Right lobe of liver (tissue), 6 donors: ENCODE measurements around the gene CAMTA1. TPM values are rescaled to one million over a fixed set of nuclear protein-coding genes. Genes with fewer than 3 reads are reported as not detected.

Experiments
- ATAC-seq, 4 donors: fragments of 200-7000 bp; cut with Tn5 transposase; one replicate each; pipeline ENCODE4 v1.9.1; 2020; ENCODE audit warnings: mild to moderate bottlenecking in 4 of 4, moderate library complexity in 4 of 4
- DNase-seq, 3 donors: peaks; one replicate each; pipeline ENCODE4 v3.0.0-alpha.2; 2020
- H3K27ac ChIP-seq, 3 donors: fragments of 200-600 bp; one replicate each; pipeline ENCODE4 v1.8.0; 2022
- H3K27me3 ChIP-seq, 2 donors: fragments of 200-600 bp; one replicate each; pipeline ENCODE4 v1.8.0; 2022
- H3K36me3 ChIP-seq, 4 donors: fragments of 200-600 bp; sonication (generic) in 1 of 4; one replicate each; pipeline versions ENCODE4 v1.5.1 to v1.8.0; 2017 to 2022; ENCODE audit warnings: control low read depth in 1 of 4
- H3K4me1 ChIP-seq, 4 donors: fragments of 200-600 bp; sonication (generic) in 1 of 4; one replicate each; pipeline versions ENCODE4 v1.5.1 to v1.8.0; 2017 to 2022; ENCODE audit warnings: control low read depth in 1 of 4
- H3K4me3 ChIP-seq, 3 donors: fragments of 200-600 bp; one replicate each; pipeline ENCODE4 v1.8.0; 2022
- H3K9me3 ChIP-seq, 4 donors: fragments of 200-600 bp; sonication (generic) in 1 of 4; one replicate each; pipeline versions ENCODE4 v1.5.1 to v1.8.0; 2017 to 2022; ENCODE audit warnings: control low read depth in 1 of 4
- POLR2A ChIP-seq: fragments of 450-650 bp; IDR thresholded peaks from one replicate; pipeline ENCODE4 v1.6.1; 2017; ENCODE audit warnings: antibody characterized with exemption, mild to moderate bottlenecking
- WGBS: methylation state at CpG from one replicate; pipeline ENCODE4 v1.1.6; 2018; ENCODE audit warnings: low coverage, low lambda C conversion rate; ENCODE audit not compliant: insufficient coverage; ENCODE audit errors: missing lambda C conversion rate; 5-methylcytosine and 5-hydroxymethylcytosine counted together
- intact Hi-C, 2 donors: fragments of 100-400 bp; cut with DNase I; formaldehyde crosslinking; loops; one replicate each; pipeline versions ENCODE4 v1.11.2 to v1.14.1; 2022
- total RNA-seq, 6 experiments: library from RNA; depleted of rRNA in 2 of 6; stranded (reverse); fragments of >200 nt in 2 of 6; fragmentation: NEBNext Ultra II Directional in 3 of 6; extraction: Animal tissue kit (Norgen Biotek cat#: 25700) in 3 of 6; gene quantifications; one replicate each; pipeline versions ENCODE4 v1.1.0 to v1.2.4, GENCODE V29; 2016 to 2023
- TF ChIP-seq, protein P1 (sequence below), 4 donors: fragments of 200-600 bp in 3 of 4; fragments of 450-650 bp in 1 of 4; IDR thresholded peaks; one replicate each; pipeline versions ENCODE4 v1.5.1 to v1.8.0; 2016 to 2022; ENCODE audit warnings: antibody characterized with exemption in 4 of 4, mild to moderate bottlenecking in 2 of 4
- donor health status: DM: no; HTN: yes; CAD: no.
- donor health status: DM: no; HTN: no; CAD: no.
- donor health status: DM: no; HTN: no; CAD: no.
- donor health status: DM: no; HTN: yes; CAD: no.
- donor health status: DM: no; HTN: yes; CAD: no.

Gene CAMTA1
- total RNA-seq, 6 experiments from 2014 or later, result 32.3 to 49.4 (median 37.2) TPM

- no peak overlapping the region for H3K27ac ChIP-seq
- no peaks in the 10 kb centered on the region for H3K4me1 ChIP-seq
- no peaks in the 10 kb centered on the region for H3K27me3 ChIP-seq
- DNase-seq (no peak), ATAC-seq (no peak)
- no peaks in the 10 kb centered on the region for H3K36me3 ChIP-seq
- intact Hi-C loops, result no loop called here
- H3K4me3 ChIP-seq, result no peak overlapping the region
- no peaks in the 10 kb centered on the region for H3K9me3 ChIP-seq
- 29% methylated on average over 3 of the region's 4 CpGs for WGBS
- TF ChIP-seq, protein P1, sequence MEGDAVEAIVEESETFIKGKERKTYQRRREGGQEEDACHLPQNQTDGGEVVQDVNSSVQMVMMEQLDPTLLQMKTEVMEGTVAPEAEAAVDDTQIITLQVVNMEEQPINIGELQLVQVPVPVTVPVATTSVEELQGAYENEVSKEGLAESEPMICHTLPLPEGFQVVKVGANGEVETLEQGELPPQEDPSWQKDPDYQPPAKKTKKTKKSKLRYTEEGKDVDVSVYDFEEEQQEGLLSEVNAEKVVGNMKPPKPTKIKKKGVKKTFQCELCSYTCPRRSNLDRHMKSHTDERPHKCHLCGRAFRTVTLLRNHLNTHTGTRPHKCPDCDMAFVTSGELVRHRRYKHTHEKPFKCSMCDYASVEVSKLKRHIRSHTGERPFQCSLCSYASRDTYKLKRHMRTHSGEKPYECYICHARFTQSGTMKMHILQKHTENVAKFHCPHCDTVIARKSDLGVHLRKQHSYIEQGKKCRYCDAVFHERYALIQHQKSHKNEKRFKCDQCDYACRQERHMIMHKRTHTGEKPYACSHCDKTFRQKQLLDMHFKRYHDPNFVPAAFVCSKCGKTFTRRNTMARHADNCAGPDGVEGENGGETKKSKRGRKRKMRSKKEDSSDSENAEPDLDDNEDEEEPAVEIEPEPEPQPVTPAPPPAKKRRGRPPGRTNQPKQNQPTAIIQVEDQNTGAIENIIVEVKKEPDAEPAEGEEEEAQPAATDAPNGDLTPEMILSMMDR (IDR thresholded peaks at IDR 0.05), result no peak
- TF ChIP-seq POLR2A, result no peak
Observed at GRCh38 chr1:7516341-7516740, 731.1 kb downstream of the CAMTA1 start.

DNA sequence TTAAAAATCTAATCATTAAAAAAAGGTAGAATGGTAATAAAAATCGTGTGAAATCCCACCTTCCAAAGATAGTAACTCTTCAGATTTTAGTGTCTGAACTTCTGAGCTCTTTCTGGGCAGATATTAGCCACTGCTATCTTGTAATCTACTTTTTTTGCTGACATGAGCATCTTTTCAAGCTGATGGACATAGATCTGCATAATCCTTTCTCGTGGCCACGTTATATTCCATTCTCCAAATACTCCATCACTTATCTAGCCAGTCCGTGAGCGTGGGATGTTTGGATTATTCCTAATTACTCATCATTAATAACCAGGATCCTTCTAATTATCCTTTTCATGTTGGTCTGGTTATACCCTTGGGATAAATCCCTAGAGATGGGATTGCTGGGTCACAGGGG, 731.7 kb downstream of the CAMTA1 start:
- Histone ChIP-seq H3K27me3 (no peaks in the 10 kb centered on the region), H3K27ac (no peak overlapping the region), H3K4me1 (no peaks in the 10 kb centered on the region), H3K4me3 (no peak overlapping the region), H3K9me3 (no peaks in the 10 kb centered on the region), H3K36me3 (no peaks in the 10 kb centered on the region)
- no peak for DNase-seq
- TF ChIP-seq, protein P1 (IDR thresholded peaks at IDR 0.05), result no peak
- no peak for TF ChIP-seq POLR2A
- ATAC-seq, result no peak
- intact Hi-C loops, result no loop called here
- WGBS, result 66% methylated on average over 5 of the region's 5 CpGs

- ATAC-seq, result no peak
- TF ChIP-seq, protein P1 (IDR thresholded peaks at IDR 0.05), result no peak
- no peak for TF ChIP-seq POLR2A
- 55% methylated on average over 6 of the region's 10 CpGs for WGBS
- intact Hi-C loops, result no loop called here
- H3K4me3 ChIP-seq, result no peak overlapping the region
- H3K4me1 ChIP-seq, result no peaks in the 10 kb centered on the region
- no peaks in the 10 kb centered on the region for H3K9me3 ChIP-seq
- peak in 1 of 3 donors; percentile 3 for DNase-seq
- H3K27me3 ChIP-seq, result no peaks in the 10 kb centered on the region
- H3K27ac ChIP-seq, result no peak overlapping the region
- H3K36me3 ChIP-seq, result no peaks in the 10 kb centered on the region
Observed at GRCh38 chr1:7517611-7518330, 732.5 kb downstream of the CAMTA1 start.

GRCh38 chr1:7518411-7518810, 733.2 kb downstream of the CAMTA1 start:
- Histone ChIP-seq H3K4me3 (no peak overlapping the region), H3K27me3 (no peaks in the 10 kb centered on the region), H3K36me3 (no peaks in the 10 kb centered on the region), H3K9me3 (no peaks in the 10 kb centered on the region), H3K4me1 (no peaks in the 10 kb centered on the region), H3K27ac (no peak overlapping the region)
- WGBS, result no CpG with 5 or more reads among the region's 8 CpGs
- DNase-seq (no peak), ATAC-seq (no peak)
- intact Hi-C loops, result no loop called here
- TF ChIP-seq, protein P1 (IDR thresholded peaks at IDR 0.05), result no peak
- no peak for TF ChIP-seq POLR2A
